Progenitor cell of endocrine pancreas (in vitro differentiated cells): Measurements from ENCODE around the gene MROH8. TPM values are rescaled to one million over a fixed set of nuclear protein-coding genes. Genes with fewer than 3 reads are reported as not detected.

Experiments used
- DNase-seq: peaks from one replicate; pipeline ENCODE4 v3.0.0; 2021; ENCODE audit warnings: low spot score; ENCODE audit not compliant: unreplicated experiment
- H3K27ac Mint-ChIP-seq: 2 replicates; pipeline ENCODE4 v1.8.0; 2021; ENCODE audit warnings: mild to moderate bottlenecking, moderate library complexity, mixed read lengths
- H3K27me3 Mint-ChIP-seq: 2 replicates; pipeline ENCODE4 v1.8.0; 2021; ENCODE audit warnings: mixed read lengths
- H3K36me3 Mint-ChIP-seq: 2 replicates; pipeline ENCODE4 v1.8.0; 2022; ENCODE audit warnings: mixed read lengths; ENCODE audit not compliant: insufficient read depth
- H3K4me1 Mint-ChIP-seq: 2 replicates; pipeline ENCODE4 v1.8.0; 2021; ENCODE audit warnings: low read depth, mixed read lengths
- H3K4me3 Mint-ChIP-seq: 2 replicates; pipeline ENCODE4 v1.8.0; 2021; ENCODE audit warnings: low read depth, mild to moderate bottlenecking, moderate library complexity, mixed read lengths
- H3K9me3 Mint-ChIP-seq: 2 replicates; pipeline ENCODE4 v1.8.0; 2021; ENCODE audit warnings: low read depth, mixed read lengths
- total RNA-seq: library from RNA; stranded (reverse); gene quantifications from 2 replicates; pipeline ENCODE4 v1.2.1, GENCODE V29; 2021
- TF ChIP-seq, protein P1 (sequence below): fragments of 200-600 bp; sonication (generic); IDR thresholded peaks from one replicate; pipeline ENCODE4 v1.5.0; 2021; ENCODE audit warnings: antibody characterized with exemption, mild to moderate bottlenecking; ENCODE audit not compliant: unreplicated experiment

Gene MROH8
- total RNA-seq, 1 donor from 2014 or later = 5.7 TPM

DNA sequence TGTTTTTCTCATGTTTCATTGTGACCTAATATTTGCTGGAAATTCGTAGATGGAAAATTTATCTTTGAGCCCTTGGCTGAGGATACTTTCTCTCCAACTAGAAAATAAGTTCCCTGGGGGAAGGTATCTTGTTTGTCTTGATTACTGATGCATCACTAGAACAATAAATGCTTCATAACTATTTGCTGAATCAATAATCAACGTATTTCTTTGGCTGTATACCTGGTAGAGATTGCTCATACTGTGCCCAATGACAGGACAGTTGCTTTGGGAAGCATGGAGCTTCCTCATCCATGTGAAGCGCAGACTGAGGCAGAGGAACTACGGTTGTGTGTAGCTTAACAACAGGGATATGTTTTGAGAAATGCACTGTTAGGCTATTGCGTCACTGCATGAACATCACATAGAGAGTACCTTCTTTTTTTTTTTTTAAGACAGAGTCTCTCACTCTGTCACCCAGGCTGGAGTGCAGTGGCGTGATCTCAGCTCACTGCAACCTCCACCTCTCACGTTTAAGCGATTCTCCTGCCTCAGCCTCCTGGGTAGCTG lies 34.4 kb downstream of the MROH8 start:
- Mint-ChIP-seq H3K36me3 (peaks cover 1% of the 10 kb centered on the region), H3K27ac (no peak overlapping the region), H3K9me3 (no peaks in the 10 kb centered on the region), H3K4me3 (no peak overlapping the region), H3K27me3 (no peaks in the 10 kb centered on the region), H3K4me1 (no peaks in the 10 kb centered on the region)
- TF ChIP-seq, protein P1, sequence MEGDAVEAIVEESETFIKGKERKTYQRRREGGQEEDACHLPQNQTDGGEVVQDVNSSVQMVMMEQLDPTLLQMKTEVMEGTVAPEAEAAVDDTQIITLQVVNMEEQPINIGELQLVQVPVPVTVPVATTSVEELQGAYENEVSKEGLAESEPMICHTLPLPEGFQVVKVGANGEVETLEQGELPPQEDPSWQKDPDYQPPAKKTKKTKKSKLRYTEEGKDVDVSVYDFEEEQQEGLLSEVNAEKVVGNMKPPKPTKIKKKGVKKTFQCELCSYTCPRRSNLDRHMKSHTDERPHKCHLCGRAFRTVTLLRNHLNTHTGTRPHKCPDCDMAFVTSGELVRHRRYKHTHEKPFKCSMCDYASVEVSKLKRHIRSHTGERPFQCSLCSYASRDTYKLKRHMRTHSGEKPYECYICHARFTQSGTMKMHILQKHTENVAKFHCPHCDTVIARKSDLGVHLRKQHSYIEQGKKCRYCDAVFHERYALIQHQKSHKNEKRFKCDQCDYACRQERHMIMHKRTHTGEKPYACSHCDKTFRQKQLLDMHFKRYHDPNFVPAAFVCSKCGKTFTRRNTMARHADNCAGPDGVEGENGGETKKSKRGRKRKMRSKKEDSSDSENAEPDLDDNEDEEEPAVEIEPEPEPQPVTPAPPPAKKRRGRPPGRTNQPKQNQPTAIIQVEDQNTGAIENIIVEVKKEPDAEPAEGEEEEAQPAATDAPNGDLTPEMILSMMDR = no peak
- no peak for DNase-seq

DNA sequence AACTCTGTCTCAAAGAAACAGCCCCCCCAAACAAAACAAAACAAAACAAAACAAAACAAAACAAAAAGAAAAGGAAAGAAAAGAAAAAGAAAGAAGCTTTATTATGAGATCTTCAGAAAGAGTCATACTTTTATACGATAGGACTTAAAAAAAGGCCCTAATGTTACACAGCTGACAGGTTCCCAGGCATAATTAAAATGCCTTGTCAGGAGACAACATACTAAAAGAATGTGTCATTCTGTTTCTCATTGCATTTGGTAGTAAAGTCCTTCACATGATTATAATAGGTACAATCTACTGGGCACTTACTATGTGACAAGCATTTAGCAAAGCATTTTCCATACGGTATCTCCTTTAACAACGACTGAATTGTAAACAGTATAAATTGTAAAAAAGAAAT lies 36.6 kb downstream of the MROH8 start:
- TF ChIP-seq, protein P1 = no peak
- H3K4me1 Mint-ChIP-seq = no peaks in the 10 kb centered on the region
- H3K27me3 Mint-ChIP-seq = no peaks in the 10 kb centered on the region
- H3K9me3 Mint-ChIP-seq = no peaks in the 10 kb centered on the region
- no peak overlapping the region for H3K27ac Mint-ChIP-seq
- H3K4me3 Mint-ChIP-seq = no peak overlapping the region
- no peak for DNase-seq
- H3K36me3 Mint-ChIP-seq = peaks cover 1% of the 10 kb centered on the region

- peaks cover 3% of the 10 kb centered on the region for H3K27me3 Mint-ChIP-seq
- TF ChIP-seq, protein P1 = no peak
- H3K4me3 Mint-ChIP-seq = no peak overlapping the region
- H3K9me3 Mint-ChIP-seq = no peaks in the 10 kb centered on the region
- H3K4me1 Mint-ChIP-seq = no peaks in the 10 kb centered on the region
- DNase-seq = no peak
- no peak overlapping the region for H3K27ac Mint-ChIP-seq
- no peaks in the 10 kb centered on the region for H3K36me3 Mint-ChIP-seq
Observed at GRCh38 chr20:37137547-37137946, 41.8 kb downstream of the MROH8 start.

DNA sequence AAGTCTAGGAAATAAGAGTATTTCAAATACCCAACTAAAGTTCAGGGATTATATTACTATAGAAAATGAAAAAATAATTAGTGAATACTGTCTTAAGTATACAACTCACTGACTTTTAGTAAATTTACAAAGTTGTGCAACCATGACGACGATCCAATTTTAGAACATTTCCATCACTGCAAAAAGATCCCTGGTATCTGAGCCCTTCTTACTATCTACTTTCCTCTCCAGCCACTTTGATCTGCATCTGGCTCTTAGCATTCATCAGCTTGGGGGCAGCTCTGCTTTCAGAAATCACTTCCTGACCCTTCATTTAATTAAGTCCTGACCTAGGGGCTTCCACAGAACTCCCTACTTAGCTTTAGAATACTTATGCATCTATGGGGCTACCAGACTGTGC lies 45.4 kb downstream of the MROH8 start:
- Mint-ChIP-seq H3K9me3 (no peaks in the 10 kb centered on the region), H3K4me1 (no peaks in the 10 kb centered on the region), H3K4me3 (no peak overlapping the region), H3K27ac (no peak overlapping the region), H3K36me3 (no peaks in the 10 kb centered on the region), H3K27me3 (peaks cover 3% of the 10 kb centered on the region)
- TF ChIP-seq, protein P1 = no peak
- DNase-seq = no peak

- no peak for DNase-seq
- Mint-ChIP-seq H3K36me3 (no peaks in the 10 kb centered on the region), H3K4me1 (no peaks in the 10 kb centered on the region), H3K4me3 (no peak overlapping the region), H3K27ac (no peak overlapping the region), H3K9me3 (no peaks in the 10 kb centered on the region), H3K27me3 (peaks cover 3% of the 10 kb centered on the region)
- TF ChIP-seq, protein P1 = no peak
Observed at GRCh38 chr20:37131486-37131885, 47.9 kb downstream of the MROH8 start.
